Measurements from ENCODE around the gene RBM15.

The RBM15 gene

GRCh38 chr1:110326826-110327225 lies 12.4 kb upstream of the RBM15 start:
- H3K27ac ChIP-seq (ENCODE audit: low read depth, low read length) = no peak overlapping the region
- TF ChIP-seq, protein P1, sequence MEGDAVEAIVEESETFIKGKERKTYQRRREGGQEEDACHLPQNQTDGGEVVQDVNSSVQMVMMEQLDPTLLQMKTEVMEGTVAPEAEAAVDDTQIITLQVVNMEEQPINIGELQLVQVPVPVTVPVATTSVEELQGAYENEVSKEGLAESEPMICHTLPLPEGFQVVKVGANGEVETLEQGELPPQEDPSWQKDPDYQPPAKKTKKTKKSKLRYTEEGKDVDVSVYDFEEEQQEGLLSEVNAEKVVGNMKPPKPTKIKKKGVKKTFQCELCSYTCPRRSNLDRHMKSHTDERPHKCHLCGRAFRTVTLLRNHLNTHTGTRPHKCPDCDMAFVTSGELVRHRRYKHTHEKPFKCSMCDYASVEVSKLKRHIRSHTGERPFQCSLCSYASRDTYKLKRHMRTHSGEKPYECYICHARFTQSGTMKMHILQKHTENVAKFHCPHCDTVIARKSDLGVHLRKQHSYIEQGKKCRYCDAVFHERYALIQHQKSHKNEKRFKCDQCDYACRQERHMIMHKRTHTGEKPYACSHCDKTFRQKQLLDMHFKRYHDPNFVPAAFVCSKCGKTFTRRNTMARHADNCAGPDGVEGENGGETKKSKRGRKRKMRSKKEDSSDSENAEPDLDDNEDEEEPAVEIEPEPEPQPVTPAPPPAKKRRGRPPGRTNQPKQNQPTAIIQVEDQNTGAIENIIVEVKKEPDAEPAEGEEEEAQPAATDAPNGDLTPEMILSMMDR (IDR thresholded peaks at IDR 0.05; ENCODE audit: low read depth, low read length, poor library complexity, severe bottlenecking) = no peak
- TF ChIP-seq EZH2phosphoT487 (IDR thresholded peaks at IDR 0.05; ENCODE audit: borderline replicate concordance, low read length) = no peak
- H3K79me2 ChIP-seq (ENCODE audit: control insufficient read depth, low read length) = no peaks in the 10 kb centered on the region
- no peaks in the 10 kb centered on the region for H3K27me3 ChIP-seq (ENCODE audit: control insufficient read depth, low read length)
- H3F3A ChIP-seq (ENCODE audit: control insufficient read depth, insufficient read depth) = no peaks in the 10 kb centered on the region
- no peaks in the 10 kb centered on the region for H4K20me1 ChIP-seq (ENCODE audit: control insufficient read depth, insufficient read depth, low read depth, low read length)
- H3K4me1 ChIP-seq (ENCODE audit: control insufficient read depth, low read length) = no peaks in the 10 kb centered on the region
- H3K4me2 ChIP-seq (ENCODE audit: low read length) = no peak overlapping the region
- no peaks in the 10 kb centered on the region for H3K9me2 ChIP-seq (replicated peaks; ENCODE audit: control insufficient read depth, low read length)
- no peaks in the 10 kb centered on the region for H3K36me3 ChIP-seq (ENCODE audit: control insufficient read depth, low read length)
- no peaks in the 10 kb centered on the region for H3K9me3 ChIP-seq (ENCODE audit: control insufficient read depth, insufficient read depth, low read length)
- H3K4me3 ChIP-seq (ENCODE audit: low read length) = no peak overlapping the region

GRCh38 chr1:110328274-110328673 lies 10.9 kb upstream of the RBM15 start:
- H3K27me3 ChIP-seq (ENCODE audit: control insufficient read depth, low read length) = no peaks in the 10 kb centered on the region
- H3K79me2 ChIP-seq (ENCODE audit: control insufficient read depth, low read length) = no peaks in the 10 kb centered on the region
- H3K9me3 ChIP-seq (ENCODE audit: control insufficient read depth, insufficient read depth, low read length) = no peaks in the 10 kb centered on the region
- H3K36me3 ChIP-seq (ENCODE audit: control insufficient read depth, low read length) = no peaks in the 10 kb centered on the region
- no peak overlapping the region for H3K4me3 ChIP-seq (ENCODE audit: low read length)
- no peak overlapping the region for H3K27ac ChIP-seq (ENCODE audit: low read depth, low read length)
- no peaks in the 10 kb centered on the region for H4K20me1 ChIP-seq (ENCODE audit: control insufficient read depth, insufficient read depth, low read depth, low read length)
- no peaks in the 10 kb centered on the region for H3K9me2 ChIP-seq (replicated peaks; ENCODE audit: control insufficient read depth, low read length)
- TF ChIP-seq, protein P1 (IDR thresholded peaks at IDR 0.05; ENCODE audit: low read depth, low read length, poor library complexity, severe bottlenecking) = no peak
- TF ChIP-seq EZH2phosphoT487 (IDR thresholded peaks at IDR 0.05; ENCODE audit: borderline replicate concordance, low read length) = no peak
- no peak overlapping the region for H3K4me2 ChIP-seq (ENCODE audit: low read length)
- H3F3A ChIP-seq (ENCODE audit: control insufficient read depth, insufficient read depth) = peaks cover 2% of the 10 kb centered on the region; the same call in 1 of the 2 replicates
- H3K4me1 ChIP-seq (ENCODE audit: control insufficient read depth, low read length) = no peaks in the 10 kb centered on the region

DNA sequence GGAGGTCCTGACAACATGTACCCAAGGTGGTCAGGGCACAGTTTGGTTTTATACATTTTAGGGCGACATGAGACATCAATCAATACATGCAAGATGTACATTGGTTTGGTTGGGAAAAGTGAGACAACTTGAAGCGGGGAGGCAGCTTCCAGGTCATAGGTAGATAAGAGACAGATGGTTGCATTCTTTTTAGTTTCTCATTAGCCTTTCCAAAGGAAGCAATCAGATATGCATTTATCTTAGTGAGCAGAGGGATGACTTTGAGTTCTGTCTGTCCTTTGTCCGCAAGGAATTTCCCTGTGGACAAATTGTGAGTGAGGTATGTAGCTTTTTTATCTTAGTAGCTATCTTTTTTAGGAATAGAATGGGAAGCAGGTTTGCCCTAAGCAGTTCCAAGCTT lies 10.5 kb upstream of the RBM15 start:
- H3K4me3 ChIP-seq (ENCODE audit: low read length) = no peak overlapping the region
- peaks cover 5% of the 10 kb centered on the region for H3F3A ChIP-seq (ENCODE audit: control insufficient read depth, insufficient read depth)
- H3K9me3 ChIP-seq (ENCODE audit: control insufficient read depth, insufficient read depth, low read length) = no peaks in the 10 kb centered on the region
- H3K27me3 ChIP-seq (ENCODE audit: control insufficient read depth, low read length) = no peaks in the 10 kb centered on the region
- H3K4me1 ChIP-seq (ENCODE audit: control insufficient read depth, low read length) = no peaks in the 10 kb centered on the region
- no peaks in the 10 kb centered on the region for H4K20me1 ChIP-seq (ENCODE audit: control insufficient read depth, insufficient read depth, low read depth, low read length)
- H3K4me2 ChIP-seq (ENCODE audit: low read length) = no peak overlapping the region
- no peak overlapping the region for H3K27ac ChIP-seq (ENCODE audit: low read depth, low read length)
- no peaks in the 10 kb centered on the region for H3K9me2 ChIP-seq (replicated peaks; ENCODE audit: control insufficient read depth, low read length)
- no peak for TF ChIP-seq EZH2phosphoT487 (IDR thresholded peaks at IDR 0.05; ENCODE audit: borderline replicate concordance, low read length)
- TF ChIP-seq, protein P1 (IDR thresholded peaks at IDR 0.05; ENCODE audit: low read depth, low read length, poor library complexity, severe bottlenecking) = no peak
- H3K79me2 ChIP-seq (ENCODE audit: control insufficient read depth, low read length) = no peaks in the 10 kb centered on the region
- H3K36me3 ChIP-seq (ENCODE audit: control insufficient read depth, low read length) = no peaks in the 10 kb centered on the region
